Neuronal stem cell (in vitro differentiated cells): ENCODE measurements around the gene GARIN5B.

Experiments
- DNase-seq: peaks from one replicate; pipeline ENCODE4 v3.0.0-alpha.2; 2013; ENCODE audit warnings: low spot score
- H2AFZ ChIP-seq: one replicate; pipeline ENCODE4 v1.6.1; 2013; ENCODE audit warnings: mild to moderate bottlenecking, low read length, inconsistent platforms
- H2AK5ac ChIP-seq: 2 replicates; pipeline ENCODE4 v1.6.1; 2013; ENCODE audit warnings: low read depth, mild to moderate bottlenecking, inconsistent platforms, low read length, moderate library complexity, mixed read lengths
- H2BK120ac ChIP-seq: 2 replicates; pipeline ENCODE4 v1.6.1; 2013; ENCODE audit warnings: low read depth, mild to moderate bottlenecking, inconsistent platforms, low read length, moderate library complexity, mixed read lengths
- H2BK12ac ChIP-seq: one replicate; pipeline ENCODE4 v1.6.1; 2013; ENCODE audit warnings: low read length, inconsistent platforms
- H2BK15ac ChIP-seq: 2 replicates; pipeline ENCODE4 v1.6.1; 2013; ENCODE audit warnings: mild to moderate bottlenecking, low read length, inconsistent platforms, mixed read lengths
- H2BK5ac ChIP-seq: one replicate; pipeline ENCODE4 v1.6.1; 2013; ENCODE audit warnings: inconsistent platforms, mild to moderate bottlenecking, low read length, moderate library complexity
- H3K14ac ChIP-seq: one replicate; pipeline ENCODE4 v1.6.1; 2013; ENCODE audit warnings: low read length, inconsistent platforms
- H3K18ac ChIP-seq: 2 replicates; pipeline ENCODE4 v1.6.1; 2013; ENCODE audit warnings: low read length, inconsistent platforms
- H3K23ac ChIP-seq: 2 replicates; pipeline ENCODE4 v1.6.1; 2013; ENCODE audit warnings: low read depth, mild to moderate bottlenecking, mixed read lengths, low read length, inconsistent platforms; ENCODE audit not compliant: poor library complexity
- H3K27ac ChIP-seq: replicated peaks from 3 replicates; pipeline ENCODE4 v1.5.1; 2013; ENCODE audit warnings: low read length, inconsistent platforms
- H3K27me3 ChIP-seq, 3 experiments: 2 replicates each; pipeline ENCODE4 v1.6.1; 2013; ENCODE audit warnings: low read length in 3 of 3, mild to moderate bottlenecking in 2 of 3, inconsistent platforms in 1 of 3, low read depth in 1 of 3, mixed read lengths in 1 of 3, moderate library complexity in 1 of 3; ENCODE audit not compliant: control insufficient read depth in 3 of 3, insufficient read depth in 3 of 3
- H3K36me3 ChIP-seq, 2 donors: replicated peaks in 1 of 2; 2 replicates each; pipeline ENCODE4 v1.6.1; 2013; ENCODE audit warnings: low read length in 2 of 2; ENCODE audit not compliant: control insufficient read depth in 2 of 2, insufficient read depth in 2 of 2
- H3K4ac ChIP-seq: 2 replicates; pipeline ENCODE4 v1.6.1; 2013; ENCODE audit warnings: inconsistent platforms, mild to moderate bottlenecking, low read length, moderate library complexity
- H3K4me1 ChIP-seq, 2 donors: 1 replicate in 1 of 2; 2 replicates in 1 of 2; pipeline ENCODE4 v1.6.1; 2013; ENCODE audit warnings: low read length in 2 of 2, low read depth in 1 of 2; ENCODE audit not compliant: control insufficient read depth in 2 of 2, insufficient read depth in 1 of 2
- H3K4me2 ChIP-seq: one replicate; pipeline ENCODE4 v1.6.1; 2013; ENCODE audit warnings: mild to moderate bottlenecking, low read length, inconsistent platforms; ENCODE audit not compliant: insufficient read depth, poor library complexity, severe bottlenecking
- H3K4me3 ChIP-seq, 2 donors: 2 replicates each; pipeline ENCODE4 v1.5.1; 2013; ENCODE audit warnings: low read length in 2 of 2, mild to moderate bottlenecking in 2 of 2, inconsistent platforms in 1 of 2, moderate library complexity in 1 of 2
- H3K79me1 ChIP-seq: one replicate; pipeline ENCODE4 v1.6.1; 2013; ENCODE audit warnings: low read depth, mild to moderate bottlenecking, inconsistent platforms, low read length, moderate library complexity
- H3K9ac ChIP-seq: one replicate; pipeline ENCODE4 v1.6.1; 2013; ENCODE audit warnings: mild to moderate bottlenecking, low read depth, low read length, inconsistent platforms; ENCODE audit not compliant: poor library complexity
- H3K9me3 ChIP-seq, 2 donors: replicated peaks in 1 of 2; 2 replicates each; pipeline versions ENCODE3 to v1.6.1; 2013; ENCODE audit warnings: low read length in 2 of 2, mild to moderate bottlenecking in 2 of 2, inconsistent platforms in 1 of 2, low read depth in 1 of 2, mixed read lengths in 1 of 2, moderate library complexity in 1 of 2; ENCODE audit not compliant: control insufficient read depth in 2 of 2, insufficient read depth in 1 of 2
- H4K8ac ChIP-seq: one replicate; pipeline ENCODE4 v1.6.1; 2013; ENCODE audit warnings: low read depth, mild to moderate bottlenecking, inconsistent platforms, low read length, moderate library complexity
- H4K91ac ChIP-seq: one replicate; pipeline ENCODE4 v1.6.1; 2013; ENCODE audit warnings: low read length, low read depth, mild to moderate bottlenecking, inconsistent platforms; ENCODE audit not compliant: poor library complexity
- WGBS, 2 donors: extraction: QIAGEN DNeasy Blood & Tissue Kit; methylation state at CpG; one replicate each; pipeline ENCODE4 v1.1.7; 2013; ENCODE audit warnings: missing lambda C conversion rate in 2 of 2, mixed read lengths in 1 of 2; ENCODE audit not compliant: insufficient read length in 2 of 2, insufficient replicate concordance in 1 of 2; ENCODE audit errors: extremely low coverage in 2 of 2; 5-methylcytosine and 5-hydroxymethylcytosine counted together

Gene GARIN5B

DNA sequence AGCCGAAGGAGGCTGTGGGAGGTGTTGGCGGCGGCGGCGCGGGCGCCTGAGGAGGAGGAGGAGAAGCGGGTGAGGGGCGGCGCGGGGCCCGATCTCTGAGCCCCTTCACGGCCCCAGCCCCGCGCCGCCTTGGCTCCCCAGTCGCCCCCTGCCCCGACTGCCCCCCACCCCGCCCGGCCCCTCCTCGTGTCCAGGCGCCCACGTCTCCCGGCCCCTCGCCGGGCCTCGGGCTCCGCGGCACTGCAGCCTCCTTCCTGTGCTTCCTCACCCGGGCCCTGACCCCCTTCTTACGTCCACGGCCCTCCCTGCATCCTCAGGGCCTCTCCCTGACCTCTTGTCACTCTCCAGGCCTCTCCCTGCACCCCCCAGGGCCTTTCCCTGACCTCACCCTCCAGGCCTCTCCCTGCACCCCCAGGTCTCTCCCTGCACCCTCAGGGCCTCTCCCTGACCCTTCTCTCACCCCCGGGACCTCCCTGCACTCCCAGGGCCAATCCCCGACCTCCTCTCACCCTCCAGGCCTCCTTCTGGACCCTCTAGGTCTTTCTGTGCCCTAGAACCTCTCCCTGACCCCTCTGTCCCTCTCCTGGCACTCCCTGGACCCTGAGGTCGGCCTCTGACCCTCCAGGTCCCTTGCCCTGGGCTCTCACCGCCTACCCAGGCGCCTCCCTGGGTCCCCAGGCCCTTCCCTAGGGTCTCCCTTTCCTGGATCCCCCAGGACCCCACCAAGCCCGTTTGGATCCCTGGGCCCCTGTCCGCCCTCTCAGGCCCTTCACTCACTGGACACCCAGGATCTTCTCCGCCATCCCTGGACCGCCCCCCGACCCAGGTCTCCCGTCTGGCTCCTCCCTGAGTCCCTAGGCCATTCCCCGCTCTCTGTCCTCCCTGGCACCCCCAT is 22.9 kb downstream of the GARIN5B start:
- Histone ChIP-seq H3K14ac (peak overlapping the region; percentile 97), H3K79me1 (peaks cover 17% of the 10 kb centered on the region), H3K4me1 (peaks cover 12 to 17% of the 10 kb centered on the region in 2 donors), H4K91ac (no peak overlapping the region), H3K23ac (peak overlapping the region; percentile 96), H3K36me3 (peaks cover 21 to 34% of the 10 kb centered on the region in 2 donors), H2BK12ac (no peak overlapping the region), H3K9ac (peak overlapping the region; percentile 99), H3K4ac (peak overlapping the region; percentile 92), H2AFZ (peak overlapping the region; percentile 53), H3K18ac (peak overlapping the region; percentile 99), H2BK120ac (peak overlapping the region; percentile 92), H2AK5ac (peak overlapping the region; percentile 71), H4K8ac (no peak overlapping the region), H3K9me3 (no peaks in the 10 kb centered on the region), H2BK5ac (peak overlapping the region; percentile 100), H3K4me2 (peak overlapping the region; percentile 85), H3K27ac (peak overlapping the region; percentile 88), H3K4me3 (peak overlapping the region; percentile 96 to 99), H2BK15ac (peak overlapping the region; percentile 83), H3K27me3 (no peaks in the 10 kb centered on the region)
- no CpG with 5 or more reads among the region's 44 CpGs for WGBS, 2 donors
- no peak for DNase-seq

DNA sequence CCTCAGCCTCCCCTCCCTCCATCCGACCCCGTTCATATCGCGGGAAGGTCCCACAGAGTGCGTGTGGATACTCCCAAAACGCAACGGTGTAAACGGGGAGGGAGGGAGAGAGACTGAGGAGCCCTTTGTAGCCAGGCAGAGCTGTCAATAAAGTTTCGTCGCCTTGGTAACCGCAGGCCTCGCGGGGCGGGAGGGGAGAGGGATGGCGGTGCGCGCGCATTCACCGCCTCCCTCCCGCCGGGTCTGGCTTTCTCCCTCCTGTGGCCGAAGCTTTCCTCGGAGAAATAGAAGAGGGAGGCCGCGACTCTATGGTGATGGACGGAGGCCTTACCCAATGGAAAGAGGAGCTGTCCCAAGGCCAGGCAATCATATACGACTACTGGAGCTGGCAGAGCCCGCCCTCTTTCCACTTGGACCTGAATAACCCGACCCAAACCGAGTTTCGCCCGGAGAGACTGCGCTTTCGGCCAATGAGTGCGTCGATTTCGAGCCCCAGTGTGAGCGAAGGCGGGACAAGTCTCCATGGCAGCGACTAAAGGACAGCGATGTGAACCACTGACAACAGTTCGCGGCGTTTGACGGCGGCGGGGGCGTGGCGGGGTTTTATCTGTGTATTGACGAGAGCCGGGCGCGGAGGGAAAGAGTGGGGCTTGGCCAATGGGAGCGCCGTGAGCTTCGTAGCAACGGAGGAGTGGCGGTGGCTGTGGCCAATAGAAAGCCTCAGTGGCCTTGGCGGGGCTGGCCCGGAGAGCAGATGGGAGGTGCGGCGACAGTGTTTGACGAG is 23.8 kb downstream of the GARIN5B start, which contains the start of gene KMT5C:
TSS of gene KMT5C (plus strand) at position 772 of the 784 bp plus-strand sequence. CDS start 2,061 bp downstream, outside the sequence.
- no peak within 1 kb of the TSS for H4K8ac ChIP-seq
- peak within 1 kb of the TSS; percentile 99 for H3K9ac ChIP-seq
- no peaks in the 10 kb centered on the region for H3K9me3 ChIP-seq
- H4K91ac ChIP-seq, result peak within 1 kb of the TSS; percentile 90
- H2BK120ac ChIP-seq, result peak within 1 kb of the TSS; percentile 92
- H3K18ac ChIP-seq, result peak within 1 kb of the TSS; percentile 99
- H2BK12ac ChIP-seq, result no peak within 1 kb of the TSS
- peak within 1 kb of the TSS; percentile 96 for H3K23ac ChIP-seq
- H2BK5ac ChIP-seq, result peak within 1 kb of the TSS; percentile 100
- peak within 1 kb of the TSS; percentile 85 for H3K4me2 ChIP-seq
- H3K4me3 ChIP-seq, result peak within 1 kb of the TSS; percentile 96 to 99
- peak within 1 kb of the TSS; percentile 92 for H3K4ac ChIP-seq
- H3K14ac ChIP-seq, result peak within 1 kb of the TSS; percentile 97
- no CpG with 5 or more reads among the region's 63 CpGs for WGBS, 2 donors
- peaks cover 17% of the 10 kb centered on the region for H3K79me1 ChIP-seq
- H3K4me1 ChIP-seq, result peaks cover 12 to 17% of the 10 kb centered on the region in 2 donors
- H3K36me3 ChIP-seq, result peaks cover 16 to 26% of the 10 kb centered on the region in 2 donors
- DNase-seq, result peak; percentile 100
- H3K27me3 ChIP-seq, result no peaks in the 10 kb centered on the region
- peak within 1 kb of the TSS; percentile 97 for H3K27ac ChIP-seq
- H2AK5ac ChIP-seq, result peak within 1 kb of the TSS; percentile 71
- H2BK15ac ChIP-seq, result peak within 1 kb of the TSS; percentile 99
- peak within 1 kb of the TSS; percentile 93 for H2AFZ ChIP-seq

DNA sequence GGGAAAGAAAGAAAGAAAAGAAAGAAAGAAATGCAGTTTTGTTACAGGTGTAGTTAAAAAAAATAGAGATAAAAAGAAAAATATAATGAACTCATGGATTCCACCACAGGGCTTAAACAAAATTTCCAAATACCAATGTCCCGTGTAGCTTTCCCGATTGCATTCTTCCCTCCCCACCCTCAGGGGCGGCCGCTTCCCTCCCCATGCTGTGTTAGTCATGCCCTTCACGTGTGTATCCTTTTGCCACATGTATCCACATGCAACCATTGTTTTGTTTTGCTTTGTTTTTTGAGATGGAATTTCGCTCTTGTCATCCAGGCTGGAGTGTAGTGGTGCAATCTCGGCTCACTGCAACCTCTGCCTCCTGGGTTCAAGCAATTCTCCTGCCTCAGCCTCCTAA is 27.0 kb downstream of the GARIN5B start:
- Histone ChIP-seq H2BK12ac (no peak overlapping the region), H3K4me3 (no peak overlapping the region), H4K91ac (no peak overlapping the region), H3K4ac (no peak overlapping the region), H3K36me3 (no peaks in the 10 kb centered on the region), H2AFZ (no peak overlapping the region), H3K18ac (no peak overlapping the region), H4K8ac (no peak overlapping the region), H3K9ac (no peak overlapping the region), H3K27me3 (no peaks in the 10 kb centered on the region), H2AK5ac (no peak overlapping the region), H2BK120ac (no peak overlapping the region), H3K23ac (no peak overlapping the region), H3K4me1 (peaks cover 4 to 11% of the 10 kb centered on the region in 2 donors), H3K27ac (no peak overlapping the region), H2BK15ac (no peak overlapping the region), H3K9me3 (no peaks in the 10 kb centered on the region), H2BK5ac (no peak overlapping the region), H3K79me1 (peaks cover 2% of the 10 kb centered on the region), H3K14ac (no peak overlapping the region), H3K4me2 (no peak overlapping the region)
- WGBS, 2 donors, result no CpG with 5 or more reads among the region's 7 CpGs
- DNase-seq, result no peak
